GM15510 (cell line): ENCODE measurements around the gene ZNF598.

Experiments
- POLR2A ChIP-seq: IDR thresholded peaks from 3 replicates; pipeline ENCODE4 v1.6.1; 2011; ENCODE audit warnings: borderline replicate concordance; ENCODE audit not compliant: insufficient read length; ENCODE audit errors: extremely low read depth

Gene ZNF598

GRCh38 chr16:1959269-1960039 is 50.2 kb downstream of the ZNF598 start, which contains the start of gene NDUFB10:
Gene NDUFB10, plus strand, starts transcription at chr16:1959538. Its CDS starts 87 bp downstream, at chr16:1959625.
- peak; percentile 96 for TF ChIP-seq POLR2A

GRCh38 chr16:1958715-1959268 is 50.8 kb downstream of the ZNF598 start:
- no peak for TF ChIP-seq POLR2A

GRCh38 chr16:1953734-1954133 is 55.9 kb downstream of the ZNF598 start:
- TF ChIP-seq POLR2A = no peak

- no peak for TF ChIP-seq POLR2A
Observed at GRCh38 chr16:1950559-1950958, 59.1 kb downstream of the ZNF598 start.

- no peak for TF ChIP-seq POLR2A
Observed at GRCh38 chr16:1950047-1950446, 59.6 kb downstream of the ZNF598 start.

- no peak for TF ChIP-seq POLR2A
Observed at GRCh38 chr16:1949507-1949906, 60.1 kb downstream of the ZNF598 start.
